Measurements from ENCODE around the gene GTF3C4. TPM values are rescaled to one million over a fixed set of nuclear protein-coding genes. Genes with fewer than 3 reads are reported as not detected.

Gene GTF3C4
- total RNA-seq, 2 experiments from 2014 or later, result 16.2 to 16.4 TPM

- ATAC-seq (no peak), DNase-seq (no peak)
- Mint-ChIP-seq H3K4me1 (ENCODE audit: low read depth) (no peaks in the 10 kb centered on the region), H3K27me3 (peaks cover 4% of the 10 kb centered on the region), H3K4me3 (no peak overlapping the region), H3K27ac (no peak overlapping the region), H3K36me3 (ENCODE audit: low read depth) (no peaks in the 10 kb centered on the region), H3K9me3 (no peaks in the 10 kb centered on the region)
- intact Hi-C loops (cut with micrococcal nuclease), result no loop called here
- ChIA-PET CTCF (no interaction called here), POLR2A (no interaction called here)
- TF ChIP-seq CTCF (IDR thresholded peaks at IDR 0.05), result no peak
These were observed 63.1 kb downstream of the GTF3C4 start for GRCh38 chr9:132733260-132733815.

GRCh38 chr9:132739710-132740310 lies 69.5 kb downstream of the GTF3C4 start:
- no peaks in the 10 kb centered on the region for H3K36me3 Mint-ChIP-seq (ENCODE audit: low read depth)
- ChIA-PET CTCF (no interaction called here), POLR2A (no interaction called here)
- DNase-seq (no peak), ATAC-seq (no peak)
- no peak overlapping the region for H3K27ac Mint-ChIP-seq
- no peak for TF ChIP-seq CTCF (IDR thresholded peaks at IDR 0.05)
- intact Hi-C loops (cut with micrococcal nuclease), result no loop called here
- H3K27me3 Mint-ChIP-seq, result peaks cover 26% of the 10 kb centered on the region
- no peaks in the 10 kb centered on the region for H3K4me1 Mint-ChIP-seq (ENCODE audit: low read depth)
- no peak overlapping the region for H3K4me3 Mint-ChIP-seq
- H3K9me3 Mint-ChIP-seq, result no peaks in the 10 kb centered on the region

GRCh38 chr9:132740526-132741309 lies 70.5 kb downstream of the GTF3C4 start:
- intact Hi-C loops (cut with micrococcal nuclease), result no loop called here
- Mint-ChIP-seq H3K36me3 (ENCODE audit: low read depth) (no peaks in the 10 kb centered on the region), H3K27me3 (peaks cover 35% of the 10 kb centered on the region), H3K9me3 (no peaks in the 10 kb centered on the region), H3K4me1 (ENCODE audit: low read depth) (no peaks in the 10 kb centered on the region), H3K27ac (no peak overlapping the region), H3K4me3 (no peak overlapping the region)
- ATAC-seq (no peak), DNase-seq (no peak)
- ChIA-PET CTCF (no interaction called here), POLR2A (interaction anchor here (0.9 kb wide), 1 partner anchor 10 kb away, joined by 3 read pairs; no protein-coding TSS in a partner anchor)
- TF ChIP-seq CTCF (IDR thresholded peaks at IDR 0.05), result no peak

- Mint-ChIP-seq H3K27ac (no peak overlapping the region), H3K9me3 (no peaks in the 10 kb centered on the region), H3K36me3 (ENCODE audit: low read depth) (no peaks in the 10 kb centered on the region), H3K4me1 (ENCODE audit: low read depth) (no peaks in the 10 kb centered on the region), H3K4me3 (no peak overlapping the region), H3K27me3 (peaks cover 41% of the 10 kb centered on the region)
- no peak for TF ChIP-seq CTCF (IDR thresholded peaks at IDR 0.05)
- ChIA-PET CTCF (no interaction called here), POLR2A (interaction anchor here (0.6 kb wide), 1 partner anchor 112 kb away, joined by 3 read pairs; no protein-coding TSS in a partner anchor)
- DNase-seq (no peak), ATAC-seq (no peak)
- intact Hi-C loops (cut with micrococcal nuclease), result no loop called here
These were observed 72.6 kb downstream of the GTF3C4 start for GRCh38 chr9:132742821-132743311.

Data from activated CD8-positive, alpha-beta T cell treated with anti-CD3 and anti-CD28 coated beads for 36 hours (primary cell).